OCI-LY3 (cell line): ENCODE measurements around the gene NTNG2.

Source experiments
- CTCF ChIP-seq: fragments of 200-600, 300-600 bp; sonication (generic); IDR thresholded peaks from 2 replicates; pipeline ENCODE4 v1.5.1; 2014; ENCODE audit warnings: antibody characterized with exemption, low read length, low read depth
- EZH2phosphoT487 ChIP-seq: fragments of 200-600 bp; shearing (Covaris generic); IDR thresholded peaks from 2 replicates; pipeline ENCODE4 v1.6.1; 2018; ENCODE audit warnings: antibody characterized with exemption, mixed run types, low read depth

- TF ChIP-seq CTCF (no peak), EZH2phosphoT487 (no peak)
Observed at GRCh38 chr9:132283863-132284262, 122.0 kb downstream of the NTNG2 start.
